Stimulated activated CD4-positive, alpha-beta T cell treated with anti-CD3 and anti-CD28 coated beads, Interleukin-1b, Interleukin-23, amount 100 ng/mL, for 4 hours (primary cell): Measurements from ENCODE around the gene OR10AD1.

Experiments used
- DNase-seq, 2 donors: peaks; one replicate each; pipeline ENCODE4 v3.0.0-alpha.2; 2020; ENCODE audit warnings: low read depth in 2 of 2

The OR10AD1 gene

DNA sequence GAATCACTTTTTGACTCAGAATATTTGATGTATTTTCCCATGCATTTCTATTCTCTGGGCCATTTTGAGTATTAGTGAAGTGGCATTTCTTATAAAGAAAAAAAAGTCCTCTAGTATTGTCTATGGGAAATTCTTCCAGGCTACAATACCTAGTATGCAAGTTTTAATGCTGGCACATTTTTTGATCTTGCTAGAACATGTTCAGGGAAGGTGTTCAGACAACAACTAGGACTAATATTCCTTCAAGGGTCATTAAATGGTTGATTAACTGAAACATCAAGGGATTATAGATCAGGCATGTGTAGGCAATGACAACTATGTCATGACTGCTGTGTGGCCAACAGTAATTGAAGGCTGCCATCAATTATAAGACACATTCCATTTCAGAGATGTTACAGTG lies 12.0 kb downstream of the OR10AD1 start:
- DNase-seq = no peak

DNA sequence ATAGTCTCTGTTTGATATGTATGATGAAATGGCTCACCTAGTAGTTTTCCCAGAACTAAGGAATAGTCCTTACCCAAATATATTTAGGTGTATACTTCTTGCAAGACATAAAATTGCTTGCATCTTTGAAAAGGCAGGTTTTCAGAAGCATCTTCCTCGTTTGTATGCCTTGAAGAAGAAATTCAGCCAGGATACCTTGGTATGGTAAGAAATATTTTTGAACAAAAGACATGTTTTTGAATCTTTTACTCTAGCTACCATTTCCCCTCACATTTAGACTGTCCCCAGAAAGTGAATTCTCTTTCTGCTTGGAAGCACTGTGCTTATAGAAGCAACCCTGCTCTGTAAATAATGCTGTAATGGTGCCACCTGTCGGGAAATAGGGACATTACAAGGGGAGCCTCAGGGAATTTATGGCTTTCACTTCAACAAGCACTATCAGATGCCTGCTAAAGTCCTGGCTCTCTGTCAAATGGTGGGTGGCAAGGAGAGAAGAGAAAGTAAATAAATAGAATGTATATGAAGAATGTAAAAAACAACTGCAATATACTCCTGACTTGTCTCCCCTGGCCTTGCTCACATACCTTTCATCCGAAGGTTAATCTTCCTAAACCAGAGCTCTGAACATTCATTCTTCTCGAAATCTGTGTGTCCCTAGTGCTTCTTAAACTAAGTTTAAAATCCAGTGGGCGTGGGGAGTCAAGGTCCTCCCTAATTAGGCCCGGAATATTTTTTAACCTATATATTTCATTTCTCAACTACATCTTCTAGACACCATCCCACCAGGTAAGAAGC lies 13.6 kb downstream of the OR10AD1 start:
- peak; percentile 48 to 66 for DNase-seq

DNA sequence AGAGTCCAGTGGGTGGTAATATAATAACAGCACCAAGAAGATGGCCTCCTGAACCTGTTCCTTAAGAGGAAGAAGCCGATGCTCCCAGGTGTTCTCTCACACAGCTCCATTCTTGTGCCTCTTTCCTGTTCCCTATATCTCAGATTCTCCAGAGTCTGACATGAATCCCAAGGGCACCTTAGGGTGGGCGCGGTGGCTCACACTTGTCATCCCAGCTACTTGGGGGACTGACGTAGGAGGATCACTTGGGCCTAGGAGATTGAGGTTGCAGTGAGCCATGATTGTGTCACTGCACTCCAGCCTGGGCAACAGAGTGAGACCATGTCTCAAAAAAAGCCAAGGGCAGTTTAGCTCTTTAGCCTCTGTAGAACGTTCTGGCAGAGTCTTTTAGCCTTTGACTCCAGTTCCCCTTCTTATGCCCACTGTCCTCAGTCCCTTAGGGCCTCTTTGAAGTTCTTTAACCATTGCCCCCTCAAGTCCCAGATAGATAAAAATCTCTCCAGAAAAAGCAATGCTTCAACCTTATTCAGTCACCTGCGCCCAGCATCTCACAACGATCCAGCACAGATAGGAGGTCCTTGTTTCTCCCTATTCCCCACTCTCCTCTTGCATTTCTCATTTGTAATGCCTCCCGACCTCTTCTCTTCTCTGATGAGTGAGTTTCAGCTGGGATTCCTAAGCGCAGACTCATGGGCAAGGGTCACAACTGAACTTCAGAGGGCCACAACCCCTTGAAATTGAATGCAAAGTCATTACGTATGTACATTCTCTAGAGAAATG lies 15.0 kb downstream of the OR10AD1 start:
- DNase-seq = no peak

DNA sequence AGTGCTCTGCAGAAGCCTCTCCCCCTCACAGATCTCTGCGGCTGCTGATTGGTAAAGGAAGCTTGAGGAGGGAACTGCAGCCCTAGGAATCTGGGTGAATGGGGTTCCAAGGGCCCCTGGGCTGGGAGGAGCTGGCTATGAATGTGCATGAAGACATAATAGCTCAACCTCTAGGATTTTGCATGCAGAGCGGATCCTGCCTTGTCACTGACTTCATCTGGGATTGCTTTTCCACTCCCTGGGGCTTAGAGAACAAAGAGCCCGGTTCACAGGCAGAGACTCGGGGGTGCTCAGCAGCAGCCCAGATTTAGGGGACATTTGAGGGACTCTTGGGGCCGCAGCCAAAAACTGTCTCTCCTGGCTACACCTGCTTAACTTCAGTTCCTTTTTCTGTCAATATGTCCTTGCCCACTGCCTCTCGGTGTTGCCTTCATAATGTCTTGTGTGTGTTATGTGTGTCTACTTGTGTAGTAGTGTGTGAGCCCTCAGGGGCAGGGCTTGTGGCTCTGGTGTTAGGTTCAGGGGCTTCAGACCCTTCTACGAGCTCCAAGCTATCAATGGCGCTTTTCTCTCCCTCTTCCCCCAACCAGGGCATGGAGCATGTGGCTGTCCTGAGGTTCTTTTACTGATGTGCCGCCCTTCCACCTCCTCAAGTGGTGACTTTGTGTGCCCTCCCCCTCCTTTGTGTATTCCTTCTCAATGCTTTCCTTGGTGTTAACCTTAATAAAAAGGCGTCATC lies 17.7 kb downstream of the OR10AD1 start:
- no peak for DNase-seq

DNA sequence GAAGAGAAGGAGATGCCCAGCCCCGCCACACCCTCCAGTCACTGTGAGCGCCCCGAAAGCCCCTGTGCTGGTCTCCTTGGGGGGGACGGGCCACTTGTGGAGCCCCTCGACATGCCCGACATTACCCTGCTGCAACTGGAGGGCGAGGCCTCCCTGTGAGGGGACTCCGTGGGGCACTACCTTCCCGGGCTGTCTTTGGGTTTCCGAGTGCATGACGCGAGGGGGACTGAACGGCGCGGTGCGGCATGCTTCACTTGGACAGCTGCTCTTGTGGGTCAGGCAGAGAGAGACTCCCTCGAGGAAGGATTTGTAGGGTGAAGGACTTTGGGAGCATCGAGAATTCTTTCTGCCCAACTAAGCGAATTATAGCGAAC lies 18.6 kb downstream of the OR10AD1 start:
- no peak for DNase-seq

DNA sequence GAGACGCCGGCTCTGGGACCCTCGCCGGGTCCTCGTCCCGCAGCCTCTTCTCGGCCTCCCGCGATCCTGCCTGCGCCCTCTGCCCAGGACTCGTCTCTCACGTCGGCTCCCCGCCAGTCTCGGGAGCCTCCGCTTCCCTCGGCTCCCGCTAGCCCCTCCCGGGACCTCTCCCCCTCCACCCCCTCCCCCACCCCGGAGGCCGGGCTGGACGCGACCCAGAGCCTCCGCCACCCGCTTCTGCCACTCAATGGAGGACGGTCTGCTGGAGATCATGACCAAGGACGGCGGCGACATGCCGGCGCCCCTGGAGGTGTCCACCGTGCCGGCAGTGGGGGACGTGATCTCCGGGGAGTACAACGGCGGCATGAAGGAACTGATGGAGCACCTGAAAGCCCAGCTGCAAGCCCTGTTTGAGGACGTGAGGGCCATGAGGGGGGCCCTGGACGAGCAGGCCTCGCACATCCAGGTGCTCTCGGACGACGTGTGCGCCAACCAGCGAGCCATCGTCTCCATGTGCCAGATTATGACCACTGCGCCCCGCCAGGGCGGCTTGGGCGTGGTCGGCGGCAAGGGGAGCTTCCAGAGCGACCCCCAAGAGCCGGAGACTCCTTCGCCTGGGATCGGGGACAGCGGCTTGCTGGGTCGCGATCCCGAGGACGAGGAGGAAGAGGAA lies 19.1 kb downstream of the OR10AD1 start:
- peak in 1 of 2 donors; percentile 11 for DNase-seq

DNA sequence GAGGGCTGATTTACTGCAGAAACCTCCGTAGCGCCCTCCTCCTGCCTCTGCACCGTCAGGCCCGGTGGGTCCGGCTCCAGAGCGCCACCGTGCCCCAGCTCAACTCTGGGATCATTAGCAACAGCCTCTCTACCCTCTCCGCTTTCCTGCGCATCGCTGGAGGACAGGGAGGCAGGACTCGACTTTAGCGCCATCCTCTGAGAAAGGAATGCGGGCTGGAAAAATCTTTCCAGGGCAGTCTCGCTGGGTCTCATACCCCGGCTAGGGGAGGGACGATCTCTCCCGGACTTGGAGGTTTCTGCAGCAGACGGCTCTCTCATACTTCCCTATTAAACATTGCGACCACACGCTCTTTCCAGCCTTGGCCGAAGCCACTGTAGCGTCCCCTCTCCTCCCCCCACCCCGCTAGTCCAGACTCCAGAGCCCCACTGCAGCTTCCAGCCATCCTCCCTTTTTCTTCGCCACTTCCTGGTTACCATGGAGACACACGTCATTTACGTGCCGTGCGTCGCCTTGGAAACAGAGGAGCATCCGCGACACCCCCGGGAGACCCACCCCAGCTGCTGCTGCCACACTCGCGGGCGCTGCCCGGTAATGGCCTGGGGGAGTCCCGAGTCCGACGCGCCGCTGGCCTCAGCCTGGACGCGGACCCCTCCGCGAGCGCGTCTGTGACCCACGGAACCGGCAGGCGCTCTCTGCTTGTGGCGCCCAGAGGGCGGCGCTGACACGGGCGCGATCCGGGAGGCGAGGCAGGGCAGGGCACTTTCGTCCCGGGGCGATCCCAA lies 19.8 kb downstream of the OR10AD1 start, which contains the start of gene CCDC184:
Gene CCDC184 (plus strand): TSS at position 554 of the 785 bp plus-strand sequence. CDS start 479 bp downstream, outside the sequence.
- DNase-seq = peak; percentile 50 to 59

DNA sequence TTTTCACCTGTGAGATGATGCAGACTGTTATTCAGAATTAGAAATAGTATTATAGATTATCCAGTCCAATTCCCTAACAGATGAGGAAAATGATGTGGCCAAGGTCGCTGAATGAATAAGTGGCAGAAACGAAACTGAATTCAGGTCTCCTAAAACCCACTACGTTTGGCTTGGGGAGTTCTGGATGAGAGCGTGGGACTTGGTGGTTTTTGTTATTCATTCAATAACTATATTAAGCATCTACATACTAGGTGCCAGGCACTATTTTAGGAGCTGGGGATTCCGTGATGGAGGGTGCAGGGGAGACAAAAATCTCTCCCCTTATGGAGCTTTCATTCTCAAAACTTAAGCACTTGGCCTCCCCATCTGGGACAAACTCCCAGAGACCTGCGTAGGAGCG lies 20.5 kb downstream of the OR10AD1 start:
- no peak for DNase-seq

DNA sequence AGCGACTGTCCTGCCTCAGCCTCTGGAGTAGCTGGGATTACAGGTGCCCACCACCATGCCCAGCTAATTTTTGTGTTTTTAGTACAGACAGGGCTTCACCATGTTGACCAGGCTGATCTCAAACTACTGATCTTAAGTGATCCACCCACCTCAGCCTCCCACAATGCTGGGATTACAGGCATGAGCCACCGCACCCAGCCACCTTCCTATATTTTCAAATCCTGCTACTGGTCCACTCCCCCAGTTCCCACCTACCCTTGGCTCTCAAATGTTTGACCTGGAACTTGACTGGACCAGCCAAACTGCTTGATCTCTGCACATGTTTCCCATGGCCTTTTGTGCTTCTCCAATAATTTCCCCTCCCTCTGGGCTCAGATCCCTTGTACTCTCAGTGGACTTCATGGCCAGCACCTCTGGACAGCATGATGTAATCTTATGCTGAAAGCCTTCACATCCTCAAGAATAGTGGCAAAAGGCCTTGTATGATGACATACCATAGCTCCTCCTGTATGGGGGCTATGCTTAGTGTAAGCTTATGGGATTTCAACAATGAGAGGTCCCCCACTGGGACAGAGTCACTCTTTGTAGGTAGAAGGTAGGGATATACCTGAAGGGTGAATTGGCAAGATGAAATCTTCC lies 22.1 kb downstream of the OR10AD1 start:
- DNase-seq = no peak

DNA sequence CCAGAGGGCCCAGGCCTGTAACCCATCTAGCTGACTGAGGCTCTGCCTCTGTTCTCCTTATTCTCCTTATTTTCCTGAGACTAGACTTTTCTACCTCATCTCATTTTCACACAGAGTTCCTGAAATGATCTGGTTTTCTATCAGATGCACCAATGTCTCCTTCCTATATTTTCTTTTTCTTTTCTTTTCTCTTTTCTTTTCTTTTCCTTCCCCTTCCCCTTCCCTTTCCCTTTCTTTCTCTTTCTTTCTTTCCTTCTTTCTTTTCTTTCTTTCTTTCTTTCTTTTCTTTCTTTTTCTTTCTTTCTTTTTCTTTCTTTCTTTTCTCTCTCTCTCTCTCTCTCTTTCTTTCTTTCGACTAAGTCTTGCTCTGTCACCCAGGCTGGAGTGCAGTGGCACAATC lies 22.7 kb downstream of the OR10AD1 start:
- no peak for DNase-seq

DNA sequence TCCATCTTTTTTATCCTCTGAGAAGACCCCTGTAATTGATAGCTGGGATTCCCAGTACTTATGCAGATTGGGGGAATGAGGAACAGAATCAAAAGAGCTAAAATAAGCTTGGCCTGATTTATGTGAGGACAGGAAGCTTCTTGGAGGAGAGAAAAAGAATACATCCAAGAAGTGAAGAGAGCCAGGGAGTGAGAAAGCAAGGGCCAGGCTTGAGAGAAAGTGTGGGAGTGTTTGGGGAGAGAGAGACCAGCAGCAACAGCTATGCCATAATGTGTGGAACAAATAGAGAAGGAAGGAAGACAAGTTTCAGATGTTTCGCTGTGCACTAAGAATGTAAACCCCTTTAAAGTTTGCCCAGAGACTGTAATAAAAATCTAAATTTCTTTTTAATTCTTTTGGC lies 23.6 kb downstream of the OR10AD1 start:
- no peak for DNase-seq

DNA sequence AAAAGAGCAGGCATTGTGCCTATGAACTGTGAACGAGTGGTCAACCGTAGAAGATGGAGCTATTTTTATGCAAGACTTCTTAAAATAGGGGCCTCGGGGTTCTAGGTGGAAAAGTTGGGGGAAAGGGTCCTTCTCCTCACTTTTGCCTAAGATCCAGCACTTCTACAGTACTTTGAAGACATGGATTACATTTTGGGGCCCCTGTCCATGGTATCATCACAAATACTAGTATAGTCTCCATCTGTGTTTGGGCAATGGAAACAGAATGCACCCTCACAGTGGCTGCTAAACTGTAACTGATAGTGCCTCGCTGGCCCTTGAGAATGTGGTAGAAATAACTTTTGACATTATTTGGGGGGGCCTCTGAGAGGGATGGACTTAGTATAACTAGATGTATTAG lies 25.1 kb downstream of the OR10AD1 start:
- DNase-seq = no peak

DNA sequence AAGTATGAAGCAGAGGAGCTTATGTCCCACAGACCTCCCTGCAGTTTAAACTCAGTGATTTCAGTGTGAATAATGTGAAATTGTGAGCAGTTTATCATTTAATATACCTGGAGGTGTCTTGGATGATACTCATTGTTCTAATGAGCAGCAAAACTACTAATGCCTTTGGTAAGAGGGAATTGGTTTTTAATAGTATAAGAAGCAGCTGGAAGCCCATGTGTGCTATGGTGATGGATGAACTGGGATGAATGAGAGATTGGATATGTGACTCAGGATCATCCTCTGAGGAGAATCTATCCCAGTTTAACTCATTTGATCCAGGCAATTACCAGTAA lies 26.7 kb downstream of the OR10AD1 start:
- DNase-seq = no peak

DNA sequence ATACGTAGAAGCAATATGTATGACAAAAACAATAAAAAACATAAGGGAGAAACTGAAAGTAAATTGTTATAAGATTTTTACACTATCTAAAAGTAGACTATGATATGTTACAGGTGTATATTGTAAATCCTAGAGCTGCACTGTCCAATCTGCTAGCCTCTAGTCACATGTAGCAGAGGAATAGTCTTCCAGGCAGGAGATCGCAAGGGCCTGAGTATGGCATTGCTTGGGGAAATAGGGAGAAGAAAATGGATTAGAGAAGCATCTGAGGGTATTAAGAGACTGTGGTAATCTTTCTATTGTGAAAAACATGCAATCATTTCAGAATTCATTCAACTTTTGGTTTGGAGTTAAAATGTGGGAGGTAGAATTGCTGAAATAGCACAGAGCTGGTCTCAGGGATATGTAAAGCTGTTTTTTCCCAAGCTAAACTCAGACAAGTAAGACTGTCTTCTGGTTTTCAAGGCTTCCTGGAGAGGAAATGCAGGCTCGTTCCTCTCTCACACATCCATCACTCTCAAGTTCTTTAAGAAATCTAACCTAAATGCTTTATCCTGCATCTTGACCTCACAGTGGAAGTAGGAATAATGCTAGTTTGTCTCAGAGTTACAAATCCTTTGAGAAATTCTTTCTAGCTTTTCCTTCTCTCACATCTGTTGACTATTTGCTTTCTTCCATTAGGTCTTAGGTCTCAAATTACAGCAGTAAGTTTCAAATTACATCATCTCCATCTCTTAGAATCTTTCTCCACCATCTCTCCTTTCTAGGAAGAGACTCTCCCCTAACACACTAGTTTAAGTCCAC lies 27.3 kb downstream of the OR10AD1 start:
- no peak for DNase-seq

DNA sequence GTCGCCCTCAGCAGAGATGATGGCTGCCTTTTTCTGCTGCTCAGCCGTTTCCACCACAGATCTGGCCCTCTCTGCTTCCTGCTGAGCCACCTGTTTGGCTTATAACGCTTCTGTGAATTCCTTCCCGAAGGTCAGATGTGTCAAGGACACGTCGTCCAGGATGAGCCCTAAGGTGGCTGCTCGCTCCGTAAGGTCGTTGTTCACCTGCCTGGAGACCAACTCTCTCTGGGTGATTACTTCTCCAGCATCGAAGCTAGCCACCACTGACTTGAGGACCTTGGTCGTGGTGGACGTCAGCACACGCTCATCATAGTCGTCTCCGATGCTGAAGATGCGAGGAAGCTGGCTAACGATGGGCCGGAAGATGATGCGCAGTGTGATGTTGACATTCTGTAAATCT lies 34.1 kb downstream of the OR10AD1 start:
- DNase-seq = no peak

DNA sequence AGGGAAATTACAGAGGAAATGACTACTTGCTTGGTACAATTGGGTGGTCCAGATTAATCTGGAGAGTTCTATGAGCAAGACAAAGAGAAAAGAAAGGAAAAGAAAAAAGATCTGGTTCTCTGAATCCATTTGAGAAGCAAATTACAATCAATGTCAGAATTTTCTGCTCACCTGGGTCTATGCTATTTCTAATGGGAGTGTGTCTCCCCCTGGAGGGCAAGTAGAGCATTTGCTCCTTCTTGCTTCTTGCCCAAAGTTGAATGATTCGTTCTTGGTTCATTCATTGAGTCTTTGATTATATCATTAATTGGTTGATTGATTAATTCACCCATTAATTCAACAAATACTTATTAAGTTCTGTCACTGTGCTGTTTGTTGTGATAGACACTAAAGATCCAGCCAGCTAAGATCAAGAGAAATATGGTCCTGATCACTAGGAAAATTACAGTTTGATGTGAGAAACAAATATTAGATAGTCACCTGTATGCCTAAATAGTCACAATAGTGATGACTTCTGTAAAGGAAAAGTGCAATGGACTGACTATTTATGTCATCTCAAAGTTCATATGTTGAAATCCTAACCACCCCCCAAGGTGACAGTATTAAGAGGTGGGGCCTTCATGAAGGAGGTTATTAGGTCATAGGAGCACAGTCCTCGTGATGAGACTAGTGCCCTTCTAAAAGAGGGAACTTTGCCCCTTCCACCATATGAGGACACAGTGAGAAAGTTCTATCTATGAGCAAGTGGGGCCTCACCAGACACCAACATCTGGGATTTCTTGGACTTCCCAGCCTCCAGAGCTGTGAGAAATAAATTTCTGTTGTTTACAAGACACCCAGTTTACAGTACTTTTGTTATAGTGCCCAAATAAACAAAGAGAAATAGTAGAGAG lies 37.8 kb downstream of the OR10AD1 start:
- peak in 1 of 2 donors; percentile 41 for DNase-seq

DNA sequence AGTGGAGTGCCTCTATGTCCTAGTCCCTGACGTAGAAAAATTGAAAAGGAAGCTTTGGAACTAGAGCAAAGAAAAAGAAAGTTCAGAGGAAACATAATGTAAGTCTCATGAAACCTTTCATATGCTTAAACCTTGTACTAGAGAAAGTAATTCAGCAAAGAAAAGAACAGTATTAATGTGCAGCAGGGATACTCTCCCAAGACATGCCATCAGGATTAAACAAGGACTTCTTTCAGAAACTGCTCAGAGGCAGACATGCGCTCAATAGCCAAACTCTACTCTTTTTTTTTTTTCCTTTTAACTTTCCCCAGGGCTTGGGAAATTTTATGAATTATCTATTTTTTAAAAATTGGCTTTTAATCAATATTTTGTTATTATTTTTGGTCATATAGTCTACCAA lies 38.6 kb downstream of the OR10AD1 start:
- no peak for DNase-seq

DNA sequence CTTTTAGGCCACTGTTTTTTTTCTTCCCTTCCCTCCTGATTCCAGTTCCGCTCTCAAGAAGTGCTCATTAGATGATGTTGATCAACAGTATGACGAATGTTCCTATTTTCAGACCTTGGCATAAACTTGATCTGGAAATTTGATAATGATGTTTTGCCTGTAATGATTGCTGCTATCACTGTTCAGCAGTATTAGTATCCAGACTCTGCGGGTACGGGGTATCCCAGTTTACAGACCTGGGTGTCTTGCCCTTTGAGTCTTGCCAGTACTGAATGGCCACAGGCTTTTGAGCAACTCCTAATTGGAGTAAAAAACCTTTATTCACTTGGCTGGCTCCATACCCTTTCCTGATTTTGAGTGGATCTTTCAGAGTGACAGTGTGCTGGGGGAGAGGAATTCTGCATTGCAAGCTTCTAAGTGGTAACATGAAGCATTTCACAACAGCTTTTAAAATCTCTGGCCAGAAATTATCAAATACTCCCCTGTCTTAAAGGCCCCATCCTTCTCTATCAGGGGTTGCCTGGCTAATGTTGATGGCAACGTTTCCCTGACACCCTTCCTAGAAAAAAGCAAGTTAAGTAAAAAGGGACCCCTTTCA lies 39.8 kb downstream of the OR10AD1 start:
- DNase-seq = no peak
